GM12864 (cell line): Measurements from ENCODE around the gene ANKRD60.

Experiments
- DNase-seq: peaks from one replicate; pipeline ENCODE4 v3.0.0-alpha.2; 2011; ENCODE audit warnings: low read depth
- H3K4me3 ChIP-seq: 2 replicates; pipeline ENCODE4 v1.5.1; 2011; ENCODE audit warnings: mild to moderate bottlenecking, low read depth, low read length, control low read depth
- TF ChIP-seq, protein P1 (sequence below): IDR thresholded peaks from 2 replicates; pipeline ENCODE4 v1.5.1; 2011; ENCODE audit warnings: low read depth, mild to moderate bottlenecking, moderate library complexity, low read length, control low read depth, inconsistent platforms; ENCODE audit errors: missing control alignments

The ANKRD60 gene

DNA sequence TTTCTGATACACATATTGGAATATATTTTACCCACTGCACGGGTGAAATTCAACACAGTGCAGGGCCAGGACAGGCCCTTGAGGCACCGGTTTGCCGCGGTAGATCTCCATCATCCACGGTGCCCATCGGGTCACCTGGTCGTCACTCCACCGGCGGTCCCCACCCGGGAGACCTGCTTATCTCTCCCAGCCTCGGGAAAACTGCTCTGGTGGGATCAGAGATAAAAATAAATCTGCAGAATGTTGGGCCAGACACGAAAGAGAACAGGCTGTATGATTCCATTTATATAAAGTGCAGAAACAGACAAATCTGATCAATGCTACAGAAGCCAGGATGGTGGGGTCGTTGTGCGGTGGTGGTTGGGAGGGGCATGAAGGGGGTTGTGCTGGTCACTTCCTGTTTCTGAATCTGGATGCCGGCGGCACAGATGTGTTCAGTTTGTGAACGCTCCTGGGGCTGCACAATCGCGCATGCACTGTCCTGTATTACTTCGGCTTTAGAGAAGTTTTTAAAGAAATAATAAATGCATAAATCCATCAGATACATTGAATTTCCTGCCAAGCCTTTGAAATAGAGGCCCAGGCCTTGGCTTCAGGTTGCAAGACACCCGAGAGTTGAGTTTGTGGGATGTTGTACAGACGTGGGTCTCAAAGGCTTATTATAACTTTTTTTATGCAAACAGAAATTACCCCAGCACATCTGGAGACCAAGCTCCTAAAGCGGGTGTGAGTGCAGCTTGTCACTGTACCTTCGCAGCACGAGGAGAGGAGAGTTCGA is 54.3 kb downstream of the ANKRD60 start:
- H3K4me3 ChIP-seq: no peak overlapping the region
- no peak for DNase-seq
- TF ChIP-seq, protein P1, sequence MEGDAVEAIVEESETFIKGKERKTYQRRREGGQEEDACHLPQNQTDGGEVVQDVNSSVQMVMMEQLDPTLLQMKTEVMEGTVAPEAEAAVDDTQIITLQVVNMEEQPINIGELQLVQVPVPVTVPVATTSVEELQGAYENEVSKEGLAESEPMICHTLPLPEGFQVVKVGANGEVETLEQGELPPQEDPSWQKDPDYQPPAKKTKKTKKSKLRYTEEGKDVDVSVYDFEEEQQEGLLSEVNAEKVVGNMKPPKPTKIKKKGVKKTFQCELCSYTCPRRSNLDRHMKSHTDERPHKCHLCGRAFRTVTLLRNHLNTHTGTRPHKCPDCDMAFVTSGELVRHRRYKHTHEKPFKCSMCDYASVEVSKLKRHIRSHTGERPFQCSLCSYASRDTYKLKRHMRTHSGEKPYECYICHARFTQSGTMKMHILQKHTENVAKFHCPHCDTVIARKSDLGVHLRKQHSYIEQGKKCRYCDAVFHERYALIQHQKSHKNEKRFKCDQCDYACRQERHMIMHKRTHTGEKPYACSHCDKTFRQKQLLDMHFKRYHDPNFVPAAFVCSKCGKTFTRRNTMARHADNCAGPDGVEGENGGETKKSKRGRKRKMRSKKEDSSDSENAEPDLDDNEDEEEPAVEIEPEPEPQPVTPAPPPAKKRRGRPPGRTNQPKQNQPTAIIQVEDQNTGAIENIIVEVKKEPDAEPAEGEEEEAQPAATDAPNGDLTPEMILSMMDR: no peak

DNA sequence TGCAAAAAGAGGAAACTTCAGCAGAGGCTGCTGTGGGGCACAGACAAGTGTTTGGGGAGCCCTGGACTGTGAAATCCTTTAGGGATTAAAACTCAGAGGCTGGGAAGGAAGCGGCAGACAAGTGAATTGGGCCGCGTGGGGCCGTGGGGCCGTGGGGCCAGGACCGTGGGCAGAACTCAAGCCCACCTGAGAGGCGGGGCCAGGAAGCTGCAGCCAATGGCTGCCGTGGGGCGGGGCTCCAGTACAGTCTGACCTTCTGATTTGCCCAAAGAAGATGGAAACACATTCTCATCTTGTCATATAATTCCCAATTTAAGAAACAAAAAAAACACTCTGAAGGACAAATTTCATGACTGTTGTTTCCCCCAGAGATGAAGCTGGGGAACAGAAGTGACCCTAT is 55.4 kb downstream of the ANKRD60 start:
- TF ChIP-seq, protein P1: no peak
- DNase-seq: no peak

DNA sequence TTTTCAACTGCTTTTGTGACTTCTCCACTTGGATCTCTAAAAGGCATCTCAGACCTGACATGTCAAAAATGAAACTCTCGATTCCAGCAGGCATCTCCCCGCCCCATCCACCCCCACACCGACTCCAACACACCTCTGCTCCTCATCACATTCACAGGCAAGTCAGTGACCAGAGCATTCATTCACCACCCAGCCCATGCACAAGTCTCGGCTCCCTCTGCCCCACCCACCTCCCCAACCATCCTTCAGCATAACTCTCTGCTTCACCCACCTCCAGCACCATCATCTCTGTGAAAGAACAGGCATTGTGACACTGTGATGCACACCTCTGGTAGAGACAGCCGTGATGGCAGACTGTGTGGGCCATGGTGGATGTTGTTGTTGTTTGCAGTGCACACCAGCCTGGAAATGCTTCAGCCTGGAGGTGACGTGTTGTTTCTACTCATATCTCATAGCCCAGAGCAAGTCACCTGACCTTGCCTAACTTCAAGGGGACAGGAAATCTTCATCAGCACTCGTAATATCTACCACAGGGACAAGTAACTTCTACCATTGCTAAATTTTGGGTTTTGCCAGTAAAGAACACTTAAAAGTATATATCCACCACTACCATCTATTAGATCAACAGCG is 56.5 kb downstream of the ANKRD60 start:
- TF ChIP-seq, protein P1: no peak
- no peak for DNase-seq

More for the DNA sequence above, 55.4 kb downstream of the ANKRD60 start:
- no peak overlapping the region for H3K4me3 ChIP-seq

DNA sequence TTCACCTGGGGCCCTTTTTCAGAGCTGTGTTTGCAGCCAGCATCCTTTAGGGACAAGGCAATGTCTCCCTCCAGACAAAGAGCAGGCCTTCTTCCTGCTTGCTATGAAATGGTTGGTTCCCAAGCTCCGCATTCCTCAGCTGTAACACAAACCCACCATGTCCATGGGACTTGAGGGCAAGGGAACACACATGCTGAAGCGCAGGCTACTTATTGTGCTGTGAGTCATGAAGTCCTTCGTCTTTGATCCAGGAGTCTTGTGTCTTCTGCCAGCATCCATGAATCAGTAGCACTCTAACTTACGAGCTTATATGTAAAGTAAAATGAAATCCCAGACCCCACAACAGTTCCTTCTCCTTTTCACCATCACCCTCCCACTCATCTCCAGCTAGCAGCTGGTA is 59.0 kb downstream of the ANKRD60 start:
- H3K4me3 ChIP-seq: no peak overlapping the region
- TF ChIP-seq, protein P1: no peak
- DNase-seq: no peak

More for the DNA sequence above, 56.5 kb downstream of the ANKRD60 start:
- H3K4me3 ChIP-seq: no peak overlapping the region

DNA sequence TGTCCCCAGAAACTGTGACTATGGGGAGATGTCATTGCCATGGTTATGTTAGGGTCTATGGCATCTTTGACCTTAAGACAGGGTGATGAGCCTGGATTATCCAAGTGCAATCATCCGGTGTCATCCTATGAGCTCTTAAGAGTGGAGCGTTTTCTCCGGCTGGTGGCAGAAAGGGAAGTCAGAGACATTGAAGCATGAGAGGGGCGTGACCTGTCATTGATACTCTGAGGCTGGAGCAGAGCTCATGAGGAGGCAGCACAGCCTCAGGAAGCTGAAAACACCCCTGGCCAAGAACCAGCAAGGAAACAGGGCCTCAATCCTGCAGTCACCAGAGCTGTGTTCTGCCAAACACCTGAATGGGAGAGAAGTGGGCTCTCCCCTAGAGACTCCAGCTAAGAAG is 59.6 kb downstream of the ANKRD60 start:
- DNase-seq: no peak
- TF ChIP-seq, protein P1: no peak
- H3K4me3 ChIP-seq: no peak overlapping the region

DNA sequence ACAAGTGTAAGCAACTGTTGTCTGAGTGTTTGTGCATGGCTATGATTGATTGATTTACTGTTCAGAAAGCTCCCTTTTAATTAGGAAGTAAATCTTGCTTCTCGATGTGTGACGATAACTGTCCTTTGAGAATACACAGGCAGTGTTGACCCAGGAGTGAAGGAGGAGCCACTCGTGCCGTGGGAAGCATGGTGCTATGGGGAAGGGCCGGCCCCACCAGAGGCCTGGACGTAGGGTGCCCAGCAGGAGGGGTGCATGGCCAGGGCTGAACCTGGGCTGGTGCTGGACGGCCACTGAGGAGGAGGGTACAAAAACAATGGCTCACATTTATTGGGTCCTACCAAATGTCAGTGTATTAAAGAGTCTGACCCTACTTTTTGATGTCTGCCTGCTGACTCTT is 60.7 kb downstream of the ANKRD60 start:
- DNase-seq: no peak
- H3K4me3 ChIP-seq: no peak overlapping the region
- TF ChIP-seq, protein P1: no peak
